Duodenal mucosa (tissue), 2 donors: ENCODE data around the gene BAD.
"Not testable (repeated sequence)": the region's sequence is repeated elsewhere in the genome, so short reads cannot be mapped to it uniquely, and the experiment has no call there.

Experiments used
- H3K27ac ChIP-seq: one replicate; pipeline ENCODE4 v1.7.0; 2013; ENCODE audit warnings: low read depth, low read length
- H3K27me3 ChIP-seq, 2 donors: one replicate each; pipeline ENCODE4 v1.7.0; 2013; ENCODE audit warnings: low read length in 2 of 2, control low read depth in 1 of 2; ENCODE audit not compliant: insufficient read depth in 2 of 2, control insufficient read depth in 1 of 2
- H3K36me3 ChIP-seq, 2 donors: one replicate each; pipeline ENCODE4 v1.7.0; 2013; ENCODE audit warnings: low read length in 2 of 2, control low read depth in 1 of 2; ENCODE audit not compliant: insufficient read depth in 2 of 2, control insufficient read depth in 1 of 2
- H3K4me1 ChIP-seq, 2 donors: one replicate each; pipeline ENCODE4 v1.7.0; 2013; ENCODE audit warnings: low read length in 2 of 2, control low read depth in 1 of 2; ENCODE audit not compliant: insufficient read depth in 2 of 2, control insufficient read depth in 1 of 2
- H3K4me3 ChIP-seq, 2 donors: one replicate each; pipeline ENCODE4 v1.7.0; 2013; ENCODE audit warnings: low read length in 2 of 2, low read depth in 1 of 2
- H3K9ac ChIP-seq, 2 donors: one replicate each; pipeline ENCODE4 v1.7.0; 2013; ENCODE audit warnings: low read length in 2 of 2, low read depth in 1 of 2
- H3K9me3 ChIP-seq, 2 donors: one replicate each; pipeline ENCODE4 v1.7.0; 2013; ENCODE audit warnings: low read length in 2 of 2, control low read depth in 1 of 2; ENCODE audit not compliant: control insufficient read depth in 1 of 2

BAD gene

GRCh38 chr11:64284048-64284961 is at the start of gene BAD:
TSS of gene BAD (minus strand) at chr11:64284665. CDS start at chr11:64284368, 297 bp downstream.
- H3K27ac ChIP-seq, result peak within 1 kb of the TSS; percentile 97
- peaks cover 20 to 23% of the 10 kb centered on the region in 2 donors for H3K4me1 ChIP-seq
- peaks cover 0 to 7% of the 10 kb centered on the region in 2 donors for H3K36me3 ChIP-seq
- H3K27me3 ChIP-seq, result no peaks in the 10 kb centered on the region
- H3K9me3 ChIP-seq, result no peaks in the 10 kb centered on the region
- peak within 1 kb of the TSS; percentile 98 to 100 for H3K9ac ChIP-seq
- peak within 1 kb of the TSS; percentile 87 to 91 for H3K4me3 ChIP-seq

- no peak overlapping the region for H3K4me3 ChIP-seq
- H3K36me3 ChIP-seq, result no peaks in the 10 kb centered on the region
- H3K9me3 ChIP-seq, result no peaks in the 10 kb centered on the region
- no peaks in the 10 kb centered on the region for H3K27me3 ChIP-seq
- H3K27ac ChIP-seq, result no peak overlapping the region
- H3K9ac ChIP-seq, result no peak overlapping the region
- peaks cover 25 to 33% of the 10 kb centered on the region in 2 donors for H3K4me1 ChIP-seq
Observed at GRCh38 chr11:64333556-64333955, 49.1 kb upstream of the BAD start.

DNA sequence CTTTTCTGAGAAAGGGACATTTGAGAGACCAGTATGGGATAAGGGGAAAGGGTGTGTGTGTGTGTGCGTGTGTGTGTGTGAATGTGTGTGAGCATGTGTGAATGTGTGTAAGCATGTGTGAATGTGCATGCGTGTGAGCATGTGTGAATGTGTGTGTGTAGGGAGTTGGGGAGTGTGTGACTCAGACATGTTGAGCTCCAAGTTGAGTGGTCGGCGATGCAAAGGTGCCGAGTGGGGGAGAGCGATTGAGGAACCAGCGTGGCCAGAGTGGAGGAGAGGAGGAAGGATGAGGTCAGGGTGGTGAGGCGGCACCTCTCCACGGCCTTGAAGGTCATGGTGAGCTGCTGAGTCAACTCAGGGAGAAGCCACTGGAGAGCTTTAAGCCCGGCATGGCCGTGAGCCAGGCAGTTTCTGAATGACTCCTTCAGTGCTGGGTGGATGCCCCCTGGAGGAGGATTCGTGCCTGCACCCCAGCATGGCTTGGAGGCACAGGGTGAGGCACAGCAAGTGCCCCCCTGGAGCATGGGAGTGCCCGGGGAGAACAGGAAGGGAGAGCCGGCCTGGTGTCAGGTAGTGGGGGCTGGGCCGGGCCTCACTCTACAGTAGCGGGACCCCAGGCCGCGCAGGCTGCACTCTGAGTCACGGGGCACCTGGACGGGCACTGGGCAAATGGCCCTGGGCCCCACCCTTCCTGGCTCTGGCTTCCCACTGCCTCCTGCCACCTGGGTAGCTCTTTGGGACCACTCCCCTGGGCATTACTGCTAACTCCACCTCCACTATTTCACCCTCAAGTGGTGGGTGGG is 47.3 kb upstream of the BAD start:
- Histone ChIP-seq H3K27me3 (no peaks in the 10 kb centered on the region), H3K9ac (peak overlapping the region; percentile 52 to 54), H3K27ac (no peak overlapping the region), H3K4me3 (peak overlapping the region; percentile 7 to 31), H3K4me1 (peaks cover 25 to 38% of the 10 kb centered on the region in 2 donors), H3K9me3 (no peaks in the 10 kb centered on the region), H3K36me3 (no peaks in the 10 kb centered on the region)

DNA sequence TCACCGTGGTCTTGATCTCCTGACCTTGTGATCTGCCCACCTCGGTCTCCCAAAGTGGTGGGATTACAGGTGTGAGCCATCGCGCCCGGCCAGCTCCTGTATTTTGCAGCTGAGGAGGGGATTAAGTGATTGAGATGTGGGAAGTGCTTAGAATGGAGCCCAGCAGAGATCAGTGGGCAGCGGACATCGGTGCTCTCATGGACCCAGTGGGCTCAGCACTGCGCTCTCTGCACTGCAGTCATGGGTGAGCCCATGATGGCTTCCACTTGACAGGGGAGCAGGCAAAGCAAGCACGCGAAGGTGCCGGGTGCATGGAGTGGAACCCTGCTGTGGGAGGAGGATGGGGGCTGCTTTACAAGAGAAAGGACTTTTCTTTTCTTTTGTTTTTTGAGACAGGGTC is 46.4 kb upstream of the BAD start:
- Histone ChIP-seq H3K9ac (no peak overlapping the region), H3K4me1 (peaks cover 25 to 38% of the 10 kb centered on the region in 2 donors)

GRCh38 chr11:64327993-64328392 is 43.5 kb upstream of the BAD start:
- H3K27ac ChIP-seq, result no peak overlapping the region
- H3K9ac ChIP-seq, result no peak overlapping the region
- no peaks in the 10 kb centered on the region for H3K27me3 ChIP-seq
- no peaks in the 10 kb centered on the region for H3K9me3 ChIP-seq
- H3K36me3 ChIP-seq, result peaks cover 0 to 1% of the 10 kb centered on the region in 2 donors
- no peak overlapping the region for H3K4me3 ChIP-seq
- H3K4me1 ChIP-seq, result peaks cover 25 to 33% of the 10 kb centered on the region in 2 donors

More for the DNA sequence above, 46.4 kb upstream of the BAD start:
- H3K27ac ChIP-seq, result no peak overlapping the region
- no peaks in the 10 kb centered on the region for H3K27me3 ChIP-seq
- no peaks in the 10 kb centered on the region for H3K9me3 ChIP-seq
- H3K4me3 ChIP-seq, result no peak overlapping the region
- no peaks in the 10 kb centered on the region for H3K36me3 ChIP-seq

DNA sequence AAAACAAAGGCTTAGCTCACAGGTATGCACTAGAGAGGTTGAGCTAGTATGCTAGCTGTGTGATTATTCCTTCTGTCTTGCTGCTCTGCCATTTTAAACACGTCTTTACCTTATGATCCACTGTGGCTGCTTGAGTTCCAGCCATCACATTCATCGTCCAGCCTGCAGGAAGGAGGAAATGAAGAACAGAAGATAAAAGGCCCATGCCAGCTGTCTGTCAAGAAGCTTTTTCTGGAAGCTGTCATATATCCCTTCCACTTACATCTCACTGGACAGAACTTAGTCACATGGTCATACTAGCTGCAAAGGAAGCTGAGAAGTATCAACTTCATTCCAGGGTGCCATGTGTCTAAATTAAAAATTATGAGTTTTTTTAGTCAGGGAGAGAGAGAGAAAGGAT is 42.9 kb upstream of the BAD start:
- H3K36me3 ChIP-seq, result peaks cover 0 to 6% of the 10 kb centered on the region in 2 donors
- H3K27me3 ChIP-seq, result no peaks in the 10 kb centered on the region
- H3K9me3 ChIP-seq, result no peaks in the 10 kb centered on the region
- no peak overlapping the region for H3K27ac ChIP-seq
- H3K4me1 ChIP-seq, result peaks cover 26 to 32% of the 10 kb centered on the region in 2 donors
- no peak overlapping the region for H3K9ac ChIP-seq
- no peak overlapping the region for H3K4me3 ChIP-seq

DNA sequence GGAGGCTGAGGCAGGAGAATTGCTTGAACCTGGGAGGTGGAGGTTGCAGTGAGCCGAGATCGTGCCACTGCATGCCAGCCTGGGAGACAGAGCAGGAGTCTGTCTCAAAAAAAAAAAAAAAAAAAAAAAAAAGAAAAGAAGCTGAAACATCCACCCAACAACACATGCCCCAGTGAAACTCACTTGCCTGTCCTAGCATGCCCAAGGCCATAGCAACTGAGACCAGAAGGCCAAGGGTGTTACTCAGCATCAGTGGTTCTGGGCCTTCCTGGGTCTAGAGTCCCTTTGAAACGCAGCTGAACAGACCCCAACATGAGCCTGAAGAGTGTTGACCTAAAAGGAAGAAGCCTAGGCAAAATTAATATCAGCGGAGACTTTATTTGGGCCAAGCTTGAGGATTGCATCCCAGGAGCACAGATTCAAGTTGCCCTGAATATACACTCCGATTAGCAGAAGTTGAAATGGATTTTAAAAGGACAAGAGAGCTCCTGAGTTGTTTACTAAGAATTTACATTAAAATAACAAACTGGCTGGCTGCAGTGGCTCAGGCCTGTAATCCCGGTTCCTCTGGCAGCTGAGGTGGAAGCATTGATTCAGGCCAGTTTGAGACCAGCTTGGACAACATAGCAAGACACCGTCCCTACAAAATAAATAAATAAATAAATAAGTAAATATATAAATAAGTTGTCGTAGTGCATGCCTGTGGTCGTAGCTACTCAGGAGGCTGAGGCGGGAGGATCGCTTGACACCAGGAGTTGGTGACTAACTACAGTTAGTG is 40.4 kb upstream of the BAD start:
- Histone ChIP-seq H3K9ac (no peak overlapping the region), H3K27ac (no peak overlapping the region), H3K9me3 (no peaks in the 10 kb centered on the region), H3K4me1 (peaks cover 23 to 35% of the 10 kb centered on the region in 2 donors), H3K4me3 (no peak overlapping the region), H3K36me3 (peaks cover 4 to 6% of the 10 kb centered on the region in 2 donors), H3K27me3 (no peaks in the 10 kb centered on the region)

GRCh38 chr11:64323984-64324383 is 39.5 kb upstream of the BAD start:
- not testable (repeated sequence) for H3K27ac ChIP-seq, H3K27me3 ChIP-seq, H3K4me3 ChIP-seq, H3K9ac ChIP-seq, H3K36me3 ChIP-seq, H3K9me3 ChIP-seq
- peaks cover 21 to 33% of the 10 kb centered on the region in 2 donors for H3K4me1 ChIP-seq

DNA sequence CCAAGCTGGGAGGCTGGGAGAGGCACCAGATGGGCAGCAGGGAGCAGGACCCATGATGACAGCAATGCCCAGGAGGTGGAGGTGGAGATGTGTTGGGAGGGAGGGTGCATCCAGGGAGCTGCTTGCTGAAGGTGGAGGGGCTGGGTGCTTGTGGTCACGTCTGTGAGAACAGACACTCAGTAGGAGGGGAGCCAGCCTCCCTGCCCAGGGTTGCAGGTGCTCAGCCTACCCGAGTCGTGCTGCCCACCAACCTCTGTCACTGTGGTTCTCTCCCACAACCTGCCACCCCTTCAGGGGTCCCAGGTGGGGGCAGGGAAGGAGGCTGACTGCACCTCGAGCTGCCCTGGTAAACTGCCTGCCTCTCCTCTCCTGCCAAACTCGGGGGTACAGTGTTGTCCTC is 38.9 kb upstream of the BAD start:
- Histone ChIP-seq H3K9me3 (no peaks in the 10 kb centered on the region), H3K27ac (no peak overlapping the region), H3K9ac (no peak overlapping the region), H3K4me1 (peaks cover 23 to 35% of the 10 kb centered on the region in 2 donors), H3K4me3 (no peak overlapping the region), H3K27me3 (no peaks in the 10 kb centered on the region), H3K36me3 (peaks cover 4 to 6% of the 10 kb centered on the region in 2 donors)
